Measurements from ENCODE around the gene UNC13C. TPM values are rescaled to one million over a fixed set of nuclear protein-coding genes. Genes with fewer than 3 reads are reported as not detected.

The UNC13C gene
- total and polyA plus RNA-seq, 2 of the 13 experiments (the other 11 are each of a cell fraction or from before 2014, with no cell fraction given), result 0.04 TPM; not detected in 1

GRCh38 chr15:54636147-54636546, 657.9 kb downstream of the UNC13C start:
- H3K4me1 ChIP-seq (ENCODE audit: insufficient read depth, low read length), result no peaks in the 10 kb centered on the region
- DNase-seq (ENCODE audit: low spot score) (no peak), ATAC-seq (no peak), FAIRE-seq (no peak)
- H3K36me3 ChIP-seq (replicated peaks in 1 of 2; ENCODE audit: control insufficient read depth in 1 of 2, insufficient read depth in 2 of 2, low read length in 2 of 2), result no peaks in the 10 kb centered on the region
- BruUV-seq (replicated peaks), result no TSS peak
- peaks cover 21% of the 10 kb centered on the region; the same call in 1 of the 2 replicates for H3K9me3 ChIP-seq (ENCODE audit: low read length)
- no peak overlapping the region for H2AFZ ChIP-seq (ENCODE audit: low read length)
- H3K4me2 ChIP-seq (ENCODE audit: low read depth, low read length), result no peak overlapping the region
- no peak overlapping the region for H3K27ac ChIP-seq (ENCODE audit: extremely low read length, insufficient read depth, low read length)
- ChIA-PET POLR2A (no interaction called here), CTCF (ENCODE audit: low intra/inter-chr PET ratio, low total read pairs) (no interaction called here)
- no peak overlapping the region for H3K9ac ChIP-seq (ENCODE audit: insufficient read depth, low read depth, low read length)
- no peaks in the 10 kb centered on the region for H3K79me2 ChIP-seq (ENCODE audit: insufficient read depth, low read length)
- TF ChIP-seq ELF3 (CRISPR knock-in tag; IDR thresholded peaks at IDR 0.05) (no peak), CREBL2 (CRISPR knock-in tag; IDR thresholded peaks at IDR 0.05; ENCODE audit: borderline replicate concordance) (no peak), NRL (CRISPR knock-in tag; IDR thresholded peaks at IDR 0.05; ENCODE audit: borderline replicate concordance) (no peak), MXD4 (CRISPR knock-in tag; IDR thresholded peaks at IDR 0.05) (no peak), ZNF33B (CRISPR knock-in tag; IDR thresholded peaks at IDR 0.05) (no peak), ZSCAN21 (CRISPR knock-in tag; IDR thresholded peaks at IDR 0.05; ENCODE audit: borderline replicate concordance) (no peak), IKZF4 (CRISPR knock-in tag; IDR thresholded peaks at IDR 0.05; ENCODE audit: borderline replicate concordance, low read depth, not compliant biosample characterization) (no peak), HDAC2 (CRISPR knock-in tag; IDR thresholded peaks at IDR 0.05) (no peak), FOXC1 (CRISPR knock-in tag; IDR thresholded peaks at IDR 0.05; ENCODE audit: borderline replicate concordance) (no peak), ZNF841 (CRISPR knock-in tag; IDR thresholded peaks at IDR 0.05; ENCODE audit: borderline replicate concordance) (no peak), ZNF670 (CRISPR knock-in tag; IDR thresholded peaks at IDR 0.05; ENCODE audit: borderline replicate concordance) (no peak), ZBTB3 (CRISPR knock-in tag; IDR thresholded peaks at IDR 0.05; ENCODE audit: borderline replicate concordance, low read depth) (no peak)
- TF ChIP-seq, protein P1, sequence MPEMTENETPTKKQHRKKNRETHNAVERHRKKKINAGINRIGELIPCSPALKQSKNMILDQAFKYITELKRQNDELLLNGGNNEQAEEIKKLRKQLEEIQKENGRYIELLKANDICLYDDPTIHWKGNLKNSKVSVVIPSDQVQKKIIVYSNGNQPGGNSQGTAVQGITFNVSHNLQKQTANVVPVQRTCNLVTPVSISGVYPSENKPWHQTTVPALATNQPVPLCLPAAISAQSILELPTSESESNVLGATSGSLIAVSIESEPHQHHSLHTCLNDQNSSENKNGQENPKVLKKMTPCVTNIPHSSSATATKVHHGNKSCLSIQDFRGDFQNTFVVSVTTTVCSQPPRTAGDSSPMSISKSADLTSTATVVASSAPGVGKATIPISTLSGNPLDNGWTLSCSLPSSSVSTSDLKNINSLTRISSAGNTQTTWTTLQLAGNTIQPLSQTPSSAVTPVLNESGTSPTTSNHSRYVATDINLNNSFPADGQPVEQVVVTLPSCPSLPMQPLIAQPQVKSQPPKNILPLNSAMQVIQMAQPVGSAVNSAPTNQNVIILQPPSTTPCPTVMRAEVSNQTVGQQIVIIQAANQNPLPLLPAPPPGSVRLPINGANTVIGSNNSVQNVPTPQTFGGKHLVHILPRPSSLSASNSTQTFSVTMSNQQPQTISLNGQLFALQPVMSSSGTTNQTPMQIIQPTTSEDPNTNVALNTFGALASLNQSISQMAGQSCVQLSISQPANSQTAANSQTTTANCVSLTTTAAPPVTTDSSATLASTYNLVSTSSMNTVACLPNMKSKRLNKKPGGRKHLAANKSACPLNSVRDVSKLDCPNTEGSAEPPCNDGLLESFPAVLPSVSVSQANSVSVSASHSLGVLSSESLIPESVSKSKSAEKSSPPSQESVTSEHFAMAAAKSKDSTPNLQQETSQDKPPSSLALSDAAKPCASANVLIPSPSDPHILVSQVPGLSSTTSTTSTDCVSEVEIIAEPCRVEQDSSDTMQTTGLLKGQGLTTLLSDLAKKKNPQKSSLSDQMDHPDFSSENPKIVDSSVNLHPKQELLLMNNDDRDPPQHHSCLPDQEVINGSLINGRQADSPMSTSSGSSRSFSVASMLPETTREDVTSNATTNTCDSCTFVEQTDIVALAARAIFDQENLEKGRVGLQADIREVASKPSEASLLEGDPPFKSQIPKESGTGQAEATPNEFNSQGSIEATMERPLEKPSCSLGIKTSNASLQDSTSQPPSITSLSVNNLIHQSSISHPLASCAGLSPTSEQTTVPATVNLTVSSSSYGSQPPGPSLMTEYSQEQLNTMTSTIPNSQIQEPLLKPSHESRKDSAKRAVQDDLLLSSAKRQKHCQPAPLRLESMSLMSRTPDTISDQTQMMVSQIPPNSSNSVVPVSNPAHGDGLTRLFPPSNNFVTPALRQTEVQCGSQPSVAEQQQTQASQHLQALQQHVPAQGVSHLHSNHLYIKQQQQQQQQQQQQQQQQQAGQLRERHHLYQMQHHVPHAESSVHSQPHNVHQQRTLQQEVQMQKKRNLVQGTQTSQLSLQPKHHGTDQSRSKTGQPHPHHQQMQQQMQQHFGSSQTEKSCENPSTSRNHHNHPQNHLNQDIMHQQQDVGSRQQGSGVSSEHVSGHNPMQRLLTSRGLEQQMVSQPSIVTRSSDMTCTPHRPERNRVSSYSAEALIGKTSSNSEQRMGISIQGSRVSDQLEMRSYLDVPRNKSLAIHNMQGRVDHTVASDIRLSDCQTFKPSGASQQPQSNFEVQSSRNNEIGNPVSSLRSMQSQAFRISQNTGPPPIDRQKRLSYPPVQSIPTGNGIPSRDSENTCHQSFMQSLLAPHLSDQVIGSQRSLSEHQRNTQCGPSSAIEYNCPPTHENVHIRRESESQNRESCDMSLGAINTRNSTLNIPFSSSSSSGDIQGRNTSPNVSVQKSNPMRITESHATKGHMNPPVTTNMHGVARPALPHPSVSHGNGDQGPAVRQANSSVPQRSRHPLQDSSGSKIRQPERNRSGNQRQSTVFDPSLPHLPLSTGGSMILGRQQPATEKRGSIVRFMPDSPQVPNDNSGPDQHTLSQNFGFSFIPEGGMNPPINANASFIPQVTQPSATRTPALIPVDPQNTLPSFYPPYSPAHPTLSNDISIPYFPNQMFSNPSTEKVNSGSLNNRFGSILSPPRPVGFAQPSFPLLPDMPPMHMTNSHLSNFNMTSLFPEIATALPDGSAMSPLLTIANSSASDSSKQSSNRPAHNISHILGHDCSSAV (CRISPR knock-in tag; IDR thresholded peaks at IDR 0.05; ENCODE audit: borderline replicate concordance), result no peak
- H4K20me1 ChIP-seq (ENCODE audit: insufficient read depth, low read length), result no peaks in the 10 kb centered on the region
- H3K4me3 ChIP-seq (replicated peaks in 1 of 3; ENCODE audit: insufficient read depth in 1 of 3, low read depth in 2 of 3, low read length in 3 of 3), result no peak overlapping the region
- intact Hi-C loops (cut with micrococcal nuclease; ENCODE audit: unreplicated experiment), result loop anchor here (10.0 kb wide), 1 partner anchor 551 kb away; no protein-coding TSS in a partner anchor
- in situ Hi-C loops (cut with HindIII; ENCODE audit: extremely low pct_ligation_motif_present, low pct_unique_long_range_greater_than_20kb), result no loop called here
- no peaks in the 10 kb centered on the region for H3K27me3 ChIP-seq (ENCODE audit: control insufficient read depth in 1 of 2, insufficient read depth in 2 of 2, low read length in 2 of 2)
- 82% methylated on average over 4 of the region's 4 CpGs for WGBS (ENCODE audit: low lambda C conversion rate)
